Esophagus mucosa (tissue), 1 donor: ENCODE data around the gene ROMO1. TPM values are rescaled to one million over a fixed set of nuclear protein-coding genes. Genes with fewer than 3 reads are reported as not detected.
"Not testable (repeated sequence)": the region's sequence is repeated elsewhere in the genome, so short reads cannot be mapped to it uniquely, and the experiment has no call there.

ENCODE experiments used
- ATAC-seq: fragments of 200-7000 bp; cut with Tn5 transposase; one replicate; pipeline ENCODE4 v1.9.1; 2020
- total RNA-seq: library from RNA; stranded (reverse); gene quantifications from one replicate; pipeline ENCODE4 v1.2.4, GENCODE V29; 2023
- donor health status: DM: yes; HTN: yes; CAD: no.

Gene ROMO1
- total RNA-seq, 1 donor from 2014 or later = 136 TPM

DNA sequence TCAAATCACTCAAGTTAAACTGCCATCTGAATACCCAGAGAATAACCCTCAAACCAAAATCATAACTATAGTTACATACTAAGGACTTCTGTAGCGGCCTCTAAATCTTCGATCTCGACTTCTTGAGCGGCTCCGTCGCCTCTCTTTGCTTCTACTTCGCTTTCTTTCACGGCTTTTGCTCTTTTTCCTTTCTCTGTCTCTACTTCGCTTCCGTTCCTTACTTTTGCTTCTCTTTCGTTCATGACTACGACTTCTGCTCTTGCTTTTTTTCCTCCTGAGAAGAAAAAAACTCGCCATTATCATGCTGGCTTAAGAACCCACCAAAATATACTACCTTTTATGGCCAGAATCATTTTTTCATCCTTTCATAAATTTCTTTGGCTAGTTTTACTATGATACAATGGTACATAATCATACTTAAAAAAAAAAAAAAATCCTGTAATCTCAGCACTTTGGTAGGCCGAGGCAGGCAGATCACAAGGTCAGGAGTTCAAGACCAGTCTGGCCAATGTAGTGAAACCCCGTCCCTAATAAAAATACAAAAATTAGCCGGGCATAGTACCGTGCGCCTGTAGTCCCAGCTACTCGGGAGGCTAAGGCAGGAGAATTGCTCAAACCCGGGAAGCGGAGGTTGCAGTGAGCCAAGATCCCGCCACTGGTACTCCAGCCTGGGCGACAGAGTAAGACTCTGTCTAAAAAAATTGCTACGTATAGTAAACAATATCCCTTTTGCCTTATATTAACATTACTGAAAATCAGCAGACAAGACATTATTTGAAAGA lies 32.8 kb downstream of the ROMO1 start:
- ATAC-seq = no peak

- no peak for ATAC-seq
These were observed 33.4 kb downstream of the ROMO1 start for GRCh38 chr20:35732644-35732982.

GRCh38 chr20:35734374-35734773 lies 35.2 kb downstream of the ROMO1 start:
- ATAC-seq = no peak

- no peak for ATAC-seq
These were observed 35.8 kb downstream of the ROMO1 start for GRCh38 chr20:35734777-35735649.

DNA sequence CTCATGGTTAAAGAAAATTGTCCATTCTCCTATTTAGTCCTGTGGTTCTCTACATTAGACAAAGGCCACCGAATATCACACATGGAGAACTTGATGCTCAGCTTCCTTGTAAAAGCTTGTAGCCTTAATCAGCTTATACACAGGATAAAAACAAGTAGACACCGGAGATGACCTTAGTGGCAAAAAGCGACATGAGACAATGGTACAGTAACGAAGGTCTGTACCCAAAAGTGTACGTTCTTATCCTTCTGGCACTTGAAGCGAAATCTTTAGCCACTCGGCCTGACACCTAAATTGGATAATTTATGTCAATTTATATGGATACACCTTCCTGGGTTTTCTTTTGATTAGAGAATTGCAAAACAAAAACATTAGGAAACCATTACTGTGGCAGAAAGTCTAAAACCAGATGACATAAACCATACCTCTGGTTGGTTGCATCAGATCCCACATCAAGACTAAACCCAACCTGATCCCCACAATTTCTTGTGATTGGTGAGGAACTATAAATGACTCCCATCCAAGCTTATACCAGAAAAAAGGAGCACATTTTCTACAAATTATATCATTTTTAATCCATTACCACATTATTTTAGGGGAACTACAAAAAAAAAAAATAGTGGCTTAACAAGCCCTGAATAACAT lies 36.7 kb downstream of the ROMO1 start:
- no peak for ATAC-seq

GRCh38 chr20:35737865-35738333 lies 38.7 kb downstream of the ROMO1 start:
- no peak for ATAC-seq

- no peak for ATAC-seq
These were observed 39.4 kb downstream of the ROMO1 start for GRCh38 chr20:35738410-35739179.

DNA sequence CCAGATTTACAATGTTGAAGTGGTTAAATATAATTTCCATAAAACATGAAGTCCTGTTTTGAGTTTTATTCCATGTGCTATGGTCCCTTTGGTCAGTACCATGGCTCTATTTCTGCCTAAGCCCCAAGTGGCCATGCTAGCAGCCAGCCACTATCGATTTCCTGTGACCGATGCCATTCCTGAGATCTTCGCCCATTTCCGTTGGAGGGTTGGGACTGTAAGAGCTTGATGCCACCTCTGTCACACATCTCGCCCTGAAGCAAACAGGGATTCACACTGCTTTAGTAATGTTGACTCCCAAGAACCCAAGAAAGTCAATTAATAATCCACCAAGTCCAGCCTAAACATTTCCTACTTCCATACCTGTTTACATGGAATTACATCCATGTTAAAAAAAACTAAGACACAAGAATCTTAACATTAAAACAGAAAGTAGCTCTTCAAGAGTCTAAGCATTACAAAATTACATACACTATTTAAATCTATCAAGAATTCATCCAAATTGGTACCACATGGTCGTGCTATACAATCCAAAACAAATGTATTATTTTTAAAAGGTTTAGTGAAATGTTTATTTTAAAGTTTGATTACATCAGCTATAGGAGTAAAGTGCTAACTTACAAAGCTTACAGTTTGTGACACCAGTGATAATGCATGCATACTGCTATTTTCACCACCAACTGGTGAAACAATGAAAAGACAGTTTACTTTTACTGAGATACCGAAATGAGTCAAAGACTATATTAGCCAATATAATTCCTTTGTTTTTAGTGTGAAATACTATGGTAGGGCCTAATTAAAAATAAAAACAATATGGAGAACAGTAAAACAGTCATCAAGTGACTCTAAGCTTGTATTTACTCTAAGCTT lies 40.3 kb downstream of the ROMO1 start:
- no peak for ATAC-seq

DNA sequence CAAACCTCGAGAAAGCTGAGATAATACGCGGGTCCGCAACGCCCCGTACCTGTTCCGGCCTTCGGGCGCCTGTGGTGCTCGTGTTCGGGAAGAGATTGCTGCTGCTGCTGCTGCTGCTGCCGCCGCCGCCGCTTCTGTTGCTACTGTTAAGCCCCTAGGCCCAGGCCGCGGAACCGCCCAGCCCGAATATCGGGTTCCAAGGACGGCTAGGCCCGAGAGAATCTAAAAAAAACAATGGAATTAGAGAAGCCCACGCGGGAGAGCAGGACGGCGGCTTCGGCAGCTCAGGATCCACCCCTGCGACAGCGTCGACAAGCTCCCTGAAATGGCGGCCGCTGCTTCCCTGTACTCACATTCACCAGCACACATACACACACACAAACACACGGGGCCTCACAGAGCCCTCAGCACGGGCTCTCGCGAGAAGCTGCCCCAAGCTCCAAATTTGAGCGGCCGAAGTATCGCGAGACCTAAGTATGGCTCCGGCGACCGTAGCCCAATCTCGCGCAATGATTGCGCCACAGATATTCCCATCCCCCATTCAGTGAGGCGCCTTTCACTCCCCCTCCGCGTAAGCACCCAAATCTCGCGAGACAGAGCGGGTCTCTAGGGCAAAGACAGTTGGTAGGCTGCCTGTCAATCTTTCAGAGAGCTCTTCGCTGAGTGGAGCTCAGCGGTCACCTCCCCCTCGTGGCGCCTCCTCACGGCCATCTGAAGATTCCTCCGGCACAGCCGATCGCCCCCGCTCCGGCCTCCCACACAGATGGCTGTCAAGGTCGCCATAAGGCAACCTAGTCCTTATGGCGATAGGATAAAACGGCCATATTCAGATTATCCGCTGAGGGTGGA lies 42.9 kb downstream of the ROMO1 start, which contains the start of gene RBM39:
TSS of gene RBM39 (minus strand) at position 369 of the 849 bp plus-strand sequence. CDS start 1,386 bp downstream, outside the sequence.
- ATAC-seq = peak; percentile 94

GRCh38 chr20:35742741-35743523 lies 43.7 kb downstream of the ROMO1 start:
- ATAC-seq = no peak

DNA sequence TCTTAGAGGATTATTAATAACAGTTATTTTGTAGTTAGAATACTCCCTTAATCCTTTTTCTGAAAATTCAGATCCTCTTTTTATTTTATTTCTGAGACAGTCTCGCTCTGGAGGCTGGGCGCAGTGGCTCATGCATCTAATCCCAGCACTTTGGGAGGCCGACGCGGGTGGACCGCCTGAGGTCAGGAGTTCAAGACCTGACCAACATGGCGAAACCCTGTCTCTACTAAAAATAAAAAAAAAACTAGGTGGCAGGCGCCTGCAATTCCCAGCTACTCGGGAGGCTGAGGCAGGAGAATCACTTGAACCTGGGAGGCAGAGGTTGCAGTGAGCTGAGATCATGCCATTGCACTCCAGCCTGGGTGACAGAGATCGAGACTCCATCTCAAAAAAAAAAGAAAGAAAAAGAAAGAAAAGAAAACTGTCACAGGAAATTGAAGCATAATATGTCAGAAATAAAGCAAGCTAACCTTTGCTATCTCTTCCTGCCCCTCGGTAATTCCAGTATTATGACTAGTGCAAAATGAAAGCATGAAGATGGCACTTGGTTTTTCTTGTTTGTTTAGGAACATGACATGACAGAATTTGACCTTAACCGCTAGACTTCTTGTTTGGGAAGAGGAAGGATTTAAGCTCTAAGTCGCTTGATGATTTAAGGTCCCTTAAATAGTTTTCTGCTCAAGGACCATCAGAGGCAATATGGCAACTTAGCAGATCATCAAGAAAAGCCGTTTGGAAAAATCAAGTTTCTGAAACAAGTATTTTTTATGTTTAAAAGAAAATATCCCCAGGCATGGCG lies 44.7 kb downstream of the ROMO1 start:
- no peak for ATAC-seq

- ATAC-seq = not testable (repeated sequence)
These were observed 45.3 kb downstream of the ROMO1 start for GRCh38 chr20:35744492-35744841.

Other genes with a start within 250 kb of the ROMO1 start
- 13.6 TPM for gene CEP250, start 243.8 kb upstream of the ROMO1 start, total RNA-seq
- not detected for gene C20orf173, start 169.8 kb upstream of the ROMO1 start, total RNA-seq
- gene ERGIC3, start 157.3 kb upstream of the ROMO1 start, total RNA-seq = 168 TPM
- gene SPAG4, start 83.6 kb upstream of the ROMO1 start, total RNA-seq = 3.3 TPM
- 130 TPM for gene CPNE1, start 34.5 kb upstream of the ROMO1 start, total RNA-seq
- gene RBM12, start 34.5 kb upstream of the ROMO1 start, total RNA-seq = 58.0 TPM
- 25.1 TPM for gene NFS1, start 53 bp upstream of the ROMO1 start, total RNA-seq
- gene RBM39, start 42.9 kb downstream of the ROMO1 start, total RNA-seq = 139 TPM
- 17.3 TPM for gene PHF20, start 72.6 kb downstream of the ROMO1 start, total RNA-seq